Stimulated activated effector memory CD8-positive, alpha-beta T cell treated with anti-CD3 and anti-CD28 coated beads, Interleukin-12 subunit alpha, Interleukin-12 subunit beta, amount 100 ng/mL, for 72 hours (primary cell): ENCODE results near the gene RUNX2.
"Not testable (repeated sequence)": the region's sequence is repeated elsewhere in the genome, so short reads cannot be mapped to it uniquely, and the experiment has no call there.

Experiments
- ATAC-seq: fragments of 150-1000 bp; cut with Tn5 transposase; 2 replicates; pipeline ENCODE4 v1.10.0; 2021
- DNase-seq, 2 donors: peaks; one replicate each; pipeline ENCODE4 v3.0.0; 2021 to 2022; ENCODE audit warnings: low spot score in 2 of 2
- H3K27ac Mint-ChIP-seq: one replicate; pipeline ENCODE4 v1.8.0; 2022; ENCODE audit warnings: mild to moderate bottlenecking, mixed read lengths
- H3K36me3 Mint-ChIP-seq: one replicate; pipeline ENCODE4 v1.8.0; 2022; ENCODE audit warnings: mild to moderate bottlenecking, mixed read lengths
- H3K4me1 Mint-ChIP-seq: one replicate; pipeline ENCODE4 v1.8.0; 2022; ENCODE audit warnings: mixed read lengths
- H3K4me3 Mint-ChIP-seq: one replicate; pipeline ENCODE4 v1.8.0; 2022; ENCODE audit warnings: mild to moderate bottlenecking, mixed read lengths
- H3K9me3 Mint-ChIP-seq: one replicate; pipeline ENCODE4 v1.8.0; 2022; ENCODE audit warnings: mixed read lengths

The RUNX2 gene

GRCh38 chr6:45665859-45666258 is 337.7 kb downstream of the RUNX2 start:
- H3K36me3 Mint-ChIP-seq, result peaks cover 5% of the 10 kb centered on the region
- H3K9me3 Mint-ChIP-seq, result no peaks in the 10 kb centered on the region
- H3K4me3 Mint-ChIP-seq, result no peak overlapping the region
- DNase-seq, result no peak
- peak; percentile 38 for ATAC-seq
- peaks cover 14% of the 10 kb centered on the region for H3K4me1 Mint-ChIP-seq
- H3K27ac Mint-ChIP-seq, result no peak overlapping the region

- DNase-seq, result no peak
- Mint-ChIP-seq H3K4me1 (peaks cover 14% of the 10 kb centered on the region), H3K27ac (peak overlapping the region; percentile 47), H3K36me3 (peaks cover 5% of the 10 kb centered on the region), H3K4me3 (no peak overlapping the region), H3K9me3 (no peaks in the 10 kb centered on the region)
- no peak for ATAC-seq
Observed at GRCh38 chr6:45666846-45667245, 338.7 kb downstream of the RUNX2 start.

GRCh38 chr6:45667300-45667699 is 339.2 kb downstream of the RUNX2 start:
- no peak for ATAC-seq
- Mint-ChIP-seq H3K9me3 (no peaks in the 10 kb centered on the region), H3K27ac (peak overlapping the region; percentile 47), H3K36me3 (peaks cover 5% of the 10 kb centered on the region), H3K4me1 (peaks cover 14% of the 10 kb centered on the region), H3K4me3 (no peak overlapping the region)
- no peak for DNase-seq

- no peak for ATAC-seq
- Mint-ChIP-seq H3K9me3 (no peaks in the 10 kb centered on the region), H3K4me3 (no peak overlapping the region), H3K27ac (no peak overlapping the region), H3K4me1 (peaks cover 14% of the 10 kb centered on the region), H3K36me3 (peaks cover 5% of the 10 kb centered on the region)
- DNase-seq, result no peak
Observed at GRCh38 chr6:45667766-45668165, 339.6 kb downstream of the RUNX2 start.

GRCh38 chr6:45668705-45669104 is 340.6 kb downstream of the RUNX2 start:
- DNase-seq, result no peak
- H3K4me1 Mint-ChIP-seq, result peaks cover 14% of the 10 kb centered on the region
- no peaks in the 10 kb centered on the region for H3K9me3 Mint-ChIP-seq
- no peak overlapping the region for H3K4me3 Mint-ChIP-seq
- no peak overlapping the region for H3K27ac Mint-ChIP-seq
- peaks cover 5% of the 10 kb centered on the region for H3K36me3 Mint-ChIP-seq
- no peak for ATAC-seq

GRCh38 chr6:45673167-45673566 is 345.0 kb downstream of the RUNX2 start:
- H3K4me3 Mint-ChIP-seq, H3K27ac Mint-ChIP-seq, H3K36me3 Mint-ChIP-seq, DNase-seq, H3K9me3 Mint-ChIP-seq, ATAC-seq: not testable (repeated sequence)
- peaks cover 15% of the 10 kb centered on the region for H3K4me1 Mint-ChIP-seq

- peaks cover 27% of the 10 kb centered on the region for H3K4me1 Mint-ChIP-seq
- H3K4me3 Mint-ChIP-seq, ATAC-seq, H3K36me3 Mint-ChIP-seq, H3K27ac Mint-ChIP-seq, DNase-seq, H3K9me3 Mint-ChIP-seq: not testable (repeated sequence)
Observed at GRCh38 chr6:45675166-45675565, 347.0 kb downstream of the RUNX2 start.

- DNase-seq, result no peak
- ATAC-seq, result no peak
- Mint-ChIP-seq H3K9me3 (no peaks in the 10 kb centered on the region), H3K4me1 (peaks cover 27% of the 10 kb centered on the region), H3K36me3 (peaks cover 4% of the 10 kb centered on the region), H3K4me3 (no peak overlapping the region), H3K27ac (no peak overlapping the region)
Observed at GRCh38 chr6:45675634-45676033, 347.5 kb downstream of the RUNX2 start.

- H3K4me3 Mint-ChIP-seq, result no peak overlapping the region
- H3K4me1 Mint-ChIP-seq, result peaks cover 27% of the 10 kb centered on the region
Observed at GRCh38 chr6:45676380-45676779, 348.2 kb downstream of the RUNX2 start.

GRCh38 chr6:45677381-45678284 is 349.5 kb downstream of the RUNX2 start:
- H3K4me3 Mint-ChIP-seq, result peak overlapping the region; percentile 64
- H3K4me1 Mint-ChIP-seq, result peaks cover 37% of the 10 kb centered on the region
- peak overlapping the region; percentile 75 for H3K27ac Mint-ChIP-seq
- peaks cover 3% of the 10 kb centered on the region for H3K9me3 Mint-ChIP-seq
- DNase-seq (peak in 1 of 2 donors; percentile 70), ATAC-seq (peak; percentile 77)
- H3K36me3 Mint-ChIP-seq, result peaks cover 4% of the 10 kb centered on the region

More at GRCh38 chr6:45676380-45676779, 348.2 kb downstream of the RUNX2 start:
- no peak overlapping the region for H3K27ac Mint-ChIP-seq
- peaks cover 4% of the 10 kb centered on the region for H3K36me3 Mint-ChIP-seq
- no peak for ATAC-seq
- H3K9me3 Mint-ChIP-seq, result peaks cover 3% of the 10 kb centered on the region
- no peak for DNase-seq

GRCh38 chr6:45678285-45678607 is 350.1 kb downstream of the RUNX2 start:
- no peak for DNase-seq
- Mint-ChIP-seq H3K4me1 (peaks cover 37% of the 10 kb centered on the region), H3K4me3 (peak overlapping the region; percentile 64), H3K9me3 (peaks cover 3% of the 10 kb centered on the region), H3K27ac (peak overlapping the region; percentile 75), H3K36me3 (peaks cover 4% of the 10 kb centered on the region)
- ATAC-seq, result no peak

GRCh38 chr6:45679163-45679562 is 351.0 kb downstream of the RUNX2 start:
- H3K9me3 Mint-ChIP-seq, result peaks cover 3% of the 10 kb centered on the region
- no peak overlapping the region for H3K4me3 Mint-ChIP-seq
- DNase-seq (no peak), ATAC-seq (no peak)
- peaks cover 4% of the 10 kb centered on the region for H3K36me3 Mint-ChIP-seq
- H3K4me1 Mint-ChIP-seq, result peaks cover 37% of the 10 kb centered on the region
- peak overlapping the region; percentile 23 for H3K27ac Mint-ChIP-seq

GRCh38 chr6:45679631-45680030 is 351.5 kb downstream of the RUNX2 start:
- peaks cover 3% of the 10 kb centered on the region for H3K9me3 Mint-ChIP-seq
- H3K27ac Mint-ChIP-seq, result peak overlapping the region; percentile 23
- H3K4me1 Mint-ChIP-seq, result peaks cover 37% of the 10 kb centered on the region
- DNase-seq (no peak), ATAC-seq (no peak)
- H3K36me3 Mint-ChIP-seq, result peaks cover 4% of the 10 kb centered on the region
- H3K4me3 Mint-ChIP-seq, result no peak overlapping the region

- Mint-ChIP-seq H3K9me3 (peaks cover 3% of the 10 kb centered on the region), H3K36me3 (peaks cover 4% of the 10 kb centered on the region), H3K4me1 (peaks cover 34% of the 10 kb centered on the region), H3K4me3 (no peak overlapping the region), H3K27ac (peak overlapping the region; percentile 66)
- peak in 1 of 2 donors; percentile 68 for DNase-seq
- peak; percentile 95 for ATAC-seq
Observed at GRCh38 chr6:45681860-45682511, 353.9 kb downstream of the RUNX2 start.

- DNase-seq, result no peak
- no peak overlapping the region for H3K4me3 Mint-ChIP-seq
- no peak overlapping the region for H3K27ac Mint-ChIP-seq
- no peaks in the 10 kb centered on the region for H3K36me3 Mint-ChIP-seq
- H3K9me3 Mint-ChIP-seq, result peaks cover 3% of the 10 kb centered on the region
- ATAC-seq, result no peak
- H3K4me1 Mint-ChIP-seq, result peaks cover 17% of the 10 kb centered on the region
Observed at GRCh38 chr6:45684476-45684875, 356.3 kb downstream of the RUNX2 start.

- no peak overlapping the region for H3K4me3 Mint-ChIP-seq
- peaks cover 3% of the 10 kb centered on the region for H3K9me3 Mint-ChIP-seq
- no peak for ATAC-seq
- H3K4me1 Mint-ChIP-seq, result peaks cover 15% of the 10 kb centered on the region
- H3K36me3 Mint-ChIP-seq, result no peaks in the 10 kb centered on the region
- H3K27ac Mint-ChIP-seq, result no peak overlapping the region
- DNase-seq, result no peak
Observed at GRCh38 chr6:45685076-45685475, 356.9 kb downstream of the RUNX2 start.
